ENCODE results near the gene ETFBKMT. TPM values are rescaled to one million over a fixed set of nuclear protein-coding genes. Genes with fewer than 3 reads are reported as not detected.
"Not testable (repeated sequence)": the region's sequence is repeated elsewhere in the genome, so short reads cannot be mapped to it uniquely, and the experiment has no call there.

ETFBKMT gene
- polyA plus RNA-seq, 1 donor from 2014 or later: 1.7 TPM

- H3K36me3 ChIP-seq (ENCODE audit: insufficient read depth, low read length); H3K27me3 ChIP-seq (ENCODE audit: insufficient read depth, low read depth, low read length); H2AFZ ChIP-seq (ENCODE audit: low read depth, low read length); H3K9me2 ChIP-seq (ENCODE audit: insufficient read depth, low read length); H3F3A ChIP-seq (ENCODE audit: insufficient read depth, low read length, poor library complexity, severe bottlenecking); H4K20me1 ChIP-seq (ENCODE audit: insufficient read depth); H3K27ac ChIP-seq (ENCODE audit: low read length); H3K4me3 ChIP-seq (ENCODE audit: low read length); H3K4me2 ChIP-seq (ENCODE audit: low read length); H3K79me2 ChIP-seq (replicated peaks; ENCODE audit: insufficient read depth, low read length); H3K9me3 ChIP-seq (ENCODE audit: low read length); H3K9ac ChIP-seq (ENCODE audit: low read length): not testable (repeated sequence)
Observed at GRCh38 chr12:31689921-31690320, 30.4 kb downstream of the ETFBKMT start.

DNA sequence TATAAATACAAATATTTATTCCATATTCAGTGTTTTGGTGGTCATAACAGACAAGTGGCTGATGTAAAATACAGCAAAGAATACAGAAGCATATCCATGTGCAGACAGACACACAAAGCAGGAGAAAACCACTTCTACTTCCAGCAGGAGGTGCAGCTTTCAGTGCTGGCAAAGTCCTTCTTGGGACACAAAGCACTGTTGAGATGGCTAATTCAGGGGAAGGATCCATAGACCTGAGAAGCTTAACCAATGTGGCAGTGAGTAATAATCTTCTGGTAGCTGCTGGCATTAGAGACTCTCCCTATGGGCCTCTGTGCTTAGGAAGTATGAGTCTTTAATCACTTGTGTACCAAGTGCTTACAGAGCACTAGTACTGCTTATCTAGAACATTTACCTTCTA lies 42.6 kb downstream of the ETFBKMT start:
- H3K36me3 ChIP-seq (ENCODE audit: insufficient read depth, low read length): no peaks in the 10 kb centered on the region
- H2AFZ ChIP-seq (ENCODE audit: low read depth, low read length): no peak overlapping the region
- no peak overlapping the region for H3K4me3 ChIP-seq (ENCODE audit: low read length)
- no peak overlapping the region for H3K4me2 ChIP-seq (ENCODE audit: low read length)
- no peaks in the 10 kb centered on the region for H4K20me1 ChIP-seq (ENCODE audit: insufficient read depth)
- H3K9me3 ChIP-seq (ENCODE audit: low read length): no peaks in the 10 kb centered on the region
- TF ChIP-seq EZH2 (IDR thresholded peaks at IDR 0.05; ENCODE audit: borderline replicate concordance, insufficient read depth, low read length, poor library complexity, severe bottlenecking): no peak
- no peak for TF ChIP-seq EP300 (conservative IDR thresholded peaks at IDR 0.05; ENCODE audit: poor library complexity, severe bottlenecking)
- TF ChIP-seq TAF1 (IDR thresholded peaks at IDR 0.05; ENCODE audit: low read depth): no peak
- no peak for TF ChIP-seq MXI1 (conservative IDR thresholded peaks at IDR 0.05; ENCODE audit: poor library complexity, severe bottlenecking)
- no peak for TF ChIP-seq SMC3 (conservative IDR thresholded peaks at IDR 0.05; ENCODE audit: poor library complexity)
- no peak for TF ChIP-seq RAD21 (conservative IDR thresholded peaks at IDR 0.05)
- TF ChIP-seq CTCF (IDR thresholded peaks at IDR 0.05; ENCODE audit: poor library complexity, severe bottlenecking): no peak
- TF ChIP-seq REST (IDR thresholded peaks at IDR 0.05; ENCODE audit: borderline replicate concordance): no peak
- TF ChIP-seq POLR2AphosphoS5 (IDR thresholded peaks at IDR 0.05): no peak
- no peak overlapping the region for H3K27ac ChIP-seq (ENCODE audit: low read length)
- no peaks in the 10 kb centered on the region for H3K9me2 ChIP-seq (ENCODE audit: insufficient read depth, low read length)
- H3K79me2 ChIP-seq (replicated peaks; ENCODE audit: insufficient read depth, low read length): no peaks in the 10 kb centered on the region
- H3K27me3 ChIP-seq (ENCODE audit: insufficient read depth, low read depth, low read length): no peaks in the 10 kb centered on the region
- H3K9ac ChIP-seq (ENCODE audit: low read length): no peak overlapping the region
- no peaks in the 10 kb centered on the region for H3F3A ChIP-seq (ENCODE audit: insufficient read depth, low read length, poor library complexity, severe bottlenecking)

DNA sequence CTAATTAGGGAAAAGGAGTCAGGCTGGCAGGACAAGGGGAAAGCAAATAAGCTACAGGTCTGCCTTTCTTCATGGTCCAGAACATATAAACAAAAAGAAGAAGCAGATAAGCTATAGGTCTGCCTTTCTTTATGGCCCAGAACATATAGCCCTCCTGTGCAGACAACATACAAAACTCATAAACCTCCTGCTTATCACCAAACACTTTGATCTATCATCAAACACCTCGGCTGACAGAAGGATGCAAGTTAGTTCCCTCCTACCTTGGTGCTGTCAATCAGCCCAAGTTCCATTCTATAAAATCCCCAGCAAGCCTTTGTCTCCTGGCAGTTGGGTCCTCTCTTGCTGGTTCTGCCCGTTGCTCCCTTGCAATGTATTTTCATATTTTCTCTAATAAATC lies 46.1 kb downstream of the ETFBKMT start:
- H3K9me3 ChIP-seq (ENCODE audit: low read length): no peaks in the 10 kb centered on the region
- H3K4me3 ChIP-seq (ENCODE audit: low read length): no peak overlapping the region
- no peak overlapping the region for H2AFZ ChIP-seq (ENCODE audit: low read depth, low read length)
- H3K9me2 ChIP-seq (ENCODE audit: insufficient read depth, low read length): no peaks in the 10 kb centered on the region
- no peaks in the 10 kb centered on the region for H4K20me1 ChIP-seq (ENCODE audit: insufficient read depth)
- no peak overlapping the region for H3K4me2 ChIP-seq (ENCODE audit: low read length)
- no peaks in the 10 kb centered on the region for H3K36me3 ChIP-seq (ENCODE audit: insufficient read depth, low read length)
- H3K27ac ChIP-seq (ENCODE audit: low read length): no peak overlapping the region
- H3F3A ChIP-seq (ENCODE audit: insufficient read depth, low read length, poor library complexity, severe bottlenecking): no peaks in the 10 kb centered on the region
- no peaks in the 10 kb centered on the region for H3K27me3 ChIP-seq (ENCODE audit: insufficient read depth, low read depth, low read length)
- TF ChIP-seq CTCF (IDR thresholded peaks at IDR 0.05; ENCODE audit: poor library complexity, severe bottlenecking): no peak
- no peak for TF ChIP-seq EP300 (conservative IDR thresholded peaks at IDR 0.05; ENCODE audit: poor library complexity, severe bottlenecking)
- TF ChIP-seq POLR2AphosphoS5 (IDR thresholded peaks at IDR 0.05): no peak
- no peak for TF ChIP-seq EZH2 (IDR thresholded peaks at IDR 0.05; ENCODE audit: borderline replicate concordance, insufficient read depth, low read length, poor library complexity, severe bottlenecking)
- no peak for TF ChIP-seq REST (IDR thresholded peaks at IDR 0.05; ENCODE audit: borderline replicate concordance)
- TF ChIP-seq TAF1 (IDR thresholded peaks at IDR 0.05; ENCODE audit: low read depth): no peak
- TF ChIP-seq RAD21 (conservative IDR thresholded peaks at IDR 0.05): no peak
- no peak for TF ChIP-seq SMC3 (conservative IDR thresholded peaks at IDR 0.05; ENCODE audit: poor library complexity)
- TF ChIP-seq MXI1 (conservative IDR thresholded peaks at IDR 0.05; ENCODE audit: poor library complexity, severe bottlenecking): no peak
- H3K9ac ChIP-seq (ENCODE audit: low read length): no peak overlapping the region
- H3K79me2 ChIP-seq (replicated peaks; ENCODE audit: insufficient read depth, low read length): no peaks in the 10 kb centered on the region

Data from neural cell (in vitro differentiated cells).